MM.1S (cell line): ENCODE data around the gene GZF1.

Experiments
- DNase-seq: peaks from one replicate; pipeline ENCODE4 v3.0.0-alpha.2; 2015
- H2AFZ ChIP-seq: fragments of 300-600 bp; sonication (generic); 2 replicates; pipeline ENCODE4 v1.6.0; 2016; ENCODE audit warnings: antibody characterized with exemption, low read length
- H3F3A ChIP-seq: fragments of 300-600 bp; sonication (generic); 2 replicates; pipeline ENCODE4 v1.6.1; 2016; ENCODE audit warnings: mild to moderate bottlenecking, antibody characterized with exemption, low read length, moderate library complexity, mixed read lengths; ENCODE audit not compliant: insufficient read depth
- H3K27ac ChIP-seq: fragments of 300-600 bp; sonication (generic); 2 replicates; pipeline ENCODE4 v1.5.1; 2016; ENCODE audit warnings: mild to moderate bottlenecking, low read length
- H3K27me3 ChIP-seq: fragments of 300-600 bp; sonication (generic); replicated peaks from 2 replicates; pipeline ENCODE4 v1.6.0; 2016; ENCODE audit warnings: low read length; ENCODE audit not compliant: insufficient read depth
- H3K36me3 ChIP-seq: fragments of 300-600 bp; sonication (generic); replicated peaks from 2 replicates; pipeline ENCODE4 v1.6.1; 2016; ENCODE audit warnings: mild to moderate bottlenecking, low read length, mixed read lengths; ENCODE audit not compliant: insufficient read depth
- H3K4me1 ChIP-seq: fragments of 300-600 bp; sonication (generic); 2 replicates; pipeline ENCODE4 v1.6.1; 2016; ENCODE audit warnings: low read length, mixed read lengths
- H3K4me2 ChIP-seq: fragments of 300-600 bp; sonication (generic); 2 replicates; pipeline ENCODE4 v1.6.0; 2016; ENCODE audit warnings: low read depth, low read length
- H3K4me3 ChIP-seq: fragments of 300-600 bp; sonication (generic); 2 replicates; pipeline ENCODE4 v1.5.1; 2016; ENCODE audit warnings: low read length, mixed read lengths
- H3K79me2 ChIP-seq: fragments of 300-600 bp; sonication (generic); 2 replicates; pipeline ENCODE4 v1.6.1; 2016; ENCODE audit warnings: mixed run types, low read length, mixed read lengths
- H3K9ac ChIP-seq: fragments of 300-600 bp; sonication (generic); 2 replicates; pipeline ENCODE4 v1.6.1; 2016; ENCODE audit warnings: low read length, mixed read lengths
- H3K9me2 ChIP-seq: fragments of 300-600 bp; sonication (generic); replicated peaks from 2 replicates; pipeline ENCODE4 v1.6.1; 2016; ENCODE audit warnings: mild to moderate bottlenecking, low read length, mixed read lengths; ENCODE audit not compliant: insufficient read depth
- H3K9me3 ChIP-seq: fragments of 300-600 bp; sonication (generic); replicated peaks from 2 replicates; pipeline ENCODE4 v1.6.1; 2016; ENCODE audit warnings: mild to moderate bottlenecking, low read length, mixed read lengths; ENCODE audit not compliant: insufficient read depth
- H4K20me1 ChIP-seq: fragments of 300-600 bp; sonication (generic); 2 replicates; pipeline ENCODE4 v1.6.1; 2016; ENCODE audit warnings: mild to moderate bottlenecking, low read length, moderate library complexity, mixed read lengths; ENCODE audit not compliant: insufficient read depth
- EZH2 ChIP-seq: fragments of 300-600 bp; sonication (generic); optimal IDR thresholded peaks from 2 replicates; pipeline ENCODE3; 2017; ENCODE audit warnings: low read depth, mild to moderate bottlenecking, antibody characterized with exemption, low read length, mixed read lengths
- EZH2phosphoT487 ChIP-seq: fragments of 300-600 bp; sonication (generic); IDR thresholded peaks from 2 replicates; pipeline ENCODE4 v1.6.1; 2018; ENCODE audit warnings: antibody characterized with exemption, low read length
- TF ChIP-seq, protein P1 (sequence below): fragments of 300-600 bp; sonication (generic); IDR thresholded peaks from 2 replicates; pipeline ENCODE4 v1.5.1; 2016; ENCODE audit warnings: antibody characterized with exemption, low read length, mixed read lengths

Gene GZF1

DNA sequence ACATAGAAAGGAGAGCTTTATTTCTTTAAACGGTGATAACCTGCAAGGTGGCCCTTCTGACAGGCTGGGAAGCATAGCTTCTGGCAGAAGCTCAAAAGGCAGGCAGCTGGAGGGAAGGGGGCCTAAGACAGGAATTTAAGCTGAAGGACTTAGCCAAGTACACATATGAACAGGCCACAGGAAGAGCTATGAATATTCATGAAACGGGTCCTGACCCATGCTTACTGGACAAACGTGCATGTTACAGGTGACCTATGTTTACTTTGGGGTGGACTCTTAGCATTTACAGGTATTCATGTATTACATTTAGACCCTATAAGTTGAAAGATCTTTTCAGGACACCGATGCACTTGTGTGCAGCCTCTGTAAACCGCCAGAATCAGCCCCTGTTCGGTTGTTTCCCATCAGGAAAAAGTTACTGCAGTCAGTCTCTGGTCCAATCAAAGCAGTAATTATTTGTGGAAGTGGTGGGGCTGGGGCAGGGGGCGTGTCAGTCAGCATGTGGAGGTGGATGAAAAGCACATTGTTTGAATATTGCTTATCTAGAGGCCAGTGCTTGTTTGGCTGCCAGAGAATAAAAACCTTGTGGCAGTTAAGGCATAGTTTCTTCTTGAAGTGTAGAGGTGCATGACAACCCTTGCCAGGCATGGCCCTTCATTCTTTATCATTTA, 2.9 kb upstream of the GZF1 start:
- Histone ChIP-seq H2AFZ (no peak overlapping the region), H3K9me3 (no peaks in the 10 kb centered on the region)

DNA sequence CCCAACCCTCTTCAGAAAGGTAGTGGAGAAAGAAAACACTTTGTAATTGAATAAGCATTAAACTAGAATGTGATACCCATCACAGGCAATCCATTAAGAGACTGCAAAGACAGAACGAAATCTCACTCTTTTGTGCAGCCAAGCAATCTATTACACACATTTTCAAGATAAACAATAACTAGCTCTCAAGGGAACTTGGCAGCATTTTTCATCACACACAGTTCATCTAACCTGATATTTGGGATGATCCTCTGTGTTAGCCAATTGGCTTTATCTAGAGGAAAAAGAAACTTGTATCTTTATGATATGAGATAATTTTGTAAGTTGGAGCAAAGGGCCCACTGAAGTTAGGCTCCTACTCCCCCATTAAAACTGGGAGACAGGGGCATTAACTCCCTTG, 1.5 kb upstream of the GZF1 start:
- no peaks in the 10 kb centered on the region for H3K9me2 ChIP-seq
- H3K4me1 ChIP-seq, result peaks cover 34% of the 10 kb centered on the region
- H3K4me3 ChIP-seq, result no peak overlapping the region
- no peak for TF ChIP-seq EZH2phosphoT487
- TF ChIP-seq, protein P1, sequence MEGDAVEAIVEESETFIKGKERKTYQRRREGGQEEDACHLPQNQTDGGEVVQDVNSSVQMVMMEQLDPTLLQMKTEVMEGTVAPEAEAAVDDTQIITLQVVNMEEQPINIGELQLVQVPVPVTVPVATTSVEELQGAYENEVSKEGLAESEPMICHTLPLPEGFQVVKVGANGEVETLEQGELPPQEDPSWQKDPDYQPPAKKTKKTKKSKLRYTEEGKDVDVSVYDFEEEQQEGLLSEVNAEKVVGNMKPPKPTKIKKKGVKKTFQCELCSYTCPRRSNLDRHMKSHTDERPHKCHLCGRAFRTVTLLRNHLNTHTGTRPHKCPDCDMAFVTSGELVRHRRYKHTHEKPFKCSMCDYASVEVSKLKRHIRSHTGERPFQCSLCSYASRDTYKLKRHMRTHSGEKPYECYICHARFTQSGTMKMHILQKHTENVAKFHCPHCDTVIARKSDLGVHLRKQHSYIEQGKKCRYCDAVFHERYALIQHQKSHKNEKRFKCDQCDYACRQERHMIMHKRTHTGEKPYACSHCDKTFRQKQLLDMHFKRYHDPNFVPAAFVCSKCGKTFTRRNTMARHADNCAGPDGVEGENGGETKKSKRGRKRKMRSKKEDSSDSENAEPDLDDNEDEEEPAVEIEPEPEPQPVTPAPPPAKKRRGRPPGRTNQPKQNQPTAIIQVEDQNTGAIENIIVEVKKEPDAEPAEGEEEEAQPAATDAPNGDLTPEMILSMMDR, result no peak
- TF ChIP-seq EZH2, result no peak
- peaks cover 35% of the 10 kb centered on the region for H3F3A ChIP-seq
- peak overlapping the region; percentile 93; the same call in 1 of the 2 replicates for H3K9ac ChIP-seq
- no peaks in the 10 kb centered on the region for H4K20me1 ChIP-seq
- H2AFZ ChIP-seq, result no peak overlapping the region
- peaks cover 42% of the 10 kb centered on the region for H3K79me2 ChIP-seq
- peaks cover 3% of the 10 kb centered on the region; the same call in 1 of the 2 replicates for H3K36me3 ChIP-seq
- no peaks in the 10 kb centered on the region for H3K27me3 ChIP-seq
- peak overlapping the region; percentile 83; the same call in 1 of the 2 replicates for H3K4me2 ChIP-seq
- H3K27ac ChIP-seq, result peak overlapping the region; percentile 87; the same call in 1 of the 2 replicates
- H3K9me3 ChIP-seq, result no peaks in the 10 kb centered on the region
- DNase-seq, result no peak

More for the DNA sequence above, 2.9 kb upstream of the GZF1 start:
- no peak overlapping the region for H3K4me3 ChIP-seq
- H4K20me1 ChIP-seq, result no peaks in the 10 kb centered on the region
- H3K27ac ChIP-seq, result no peak overlapping the region; the same call in 1 of the 2 replicates
- peaks cover 31% of the 10 kb centered on the region for H3K4me1 ChIP-seq
- TF ChIP-seq EZH2phosphoT487 (no peak), EZH2 (no peak)
- TF ChIP-seq, protein P1, result no peak
- peaks cover 38% of the 10 kb centered on the region for H3F3A ChIP-seq
- no peaks in the 10 kb centered on the region for H3K27me3 ChIP-seq
- H3K4me2 ChIP-seq, result peak overlapping the region; percentile 53; the same call in 1 of the 2 replicates
- H3K9ac ChIP-seq, result no peak overlapping the region
- no peak for DNase-seq
- peaks cover 3% of the 10 kb centered on the region; the same call in 1 of the 2 replicates for H3K36me3 ChIP-seq
- H3K9me2 ChIP-seq, result no peaks in the 10 kb centered on the region
- H3K79me2 ChIP-seq, result peaks cover 41% of the 10 kb centered on the region

DNA sequence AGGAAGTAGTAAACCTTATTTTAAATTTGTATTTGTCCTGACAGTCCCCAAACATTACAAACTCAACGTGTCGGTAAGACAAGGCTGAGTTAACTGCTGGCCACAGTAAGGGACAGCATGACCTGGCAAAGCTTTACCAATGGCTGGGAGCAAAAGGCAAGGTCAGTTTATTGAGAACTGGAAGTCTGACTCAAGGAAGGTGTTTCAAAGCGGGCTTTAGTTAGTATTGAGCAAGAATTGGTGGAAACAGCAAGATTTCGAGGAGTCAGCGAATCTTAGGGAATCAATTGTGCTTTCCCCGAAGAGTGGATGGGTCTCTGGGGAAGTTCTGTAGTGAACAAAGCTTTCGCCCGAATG, 885 bp upstream of the GZF1 start:
- H3K4me1 ChIP-seq, result peaks cover 34% of the 10 kb centered on the region
- no peak for DNase-seq

More for the DNA sequence above, 885 bp upstream of the GZF1 start:
- peak overlapping the region; percentile 87 for H3K27ac ChIP-seq
- H4K20me1 ChIP-seq, result no peaks in the 10 kb centered on the region
- TF ChIP-seq, protein P1, result no peak
- TF ChIP-seq EZH2, result no peak
- TF ChIP-seq EZH2phosphoT487, result no peak
- 0 out of 2 replicates have a peak, but pooled peaks cover under 1% of the 10 kb centered on the region for H3K36me3 ChIP-seq
- H3K9me3 ChIP-seq, result no peaks in the 10 kb centered on the region
- H3K4me3 ChIP-seq, result peak overlapping the region; percentile 76
- H3K79me2 ChIP-seq, result peaks cover 42% of the 10 kb centered on the region
- H3K9me2 ChIP-seq, result no peaks in the 10 kb centered on the region
- H3F3A ChIP-seq, result peaks cover 35% of the 10 kb centered on the region
- peak overlapping the region; percentile 67 for H2AFZ ChIP-seq
- no peaks in the 10 kb centered on the region for H3K27me3 ChIP-seq
- H3K9ac ChIP-seq, result peak overlapping the region; percentile 93
- H3K4me2 ChIP-seq, result peak overlapping the region; percentile 83
